HG02840 (cell line): ENCODE measurements around the gene MYH9.

Experiments used
- ATAC-seq: cut with Tn5 transposase; IDR thresholded peaks from one replicate; pipeline ENCODE4 v1.9.1; 2021; ENCODE audit warnings: mild to moderate bottlenecking, moderate library complexity, moderate number of reproducible peaks; ENCODE audit not compliant: unreplicated experiment, low FRiP score

Gene MYH9

GRCh38 chr22:36387709-36387958, 133 bp downstream of the MYH9 start:
- no peak for ATAC-seq

GRCh38 chr22:36386900-36387708, 663 bp downstream of the MYH9 start:
- ATAC-seq, result peak; percentile 30

GRCh38 chr22:36386351-36386899, 1.3 kb downstream of the MYH9 start:
- ATAC-seq, result peak; percentile 25

GRCh38 chr22:36385491-36386350, 2.0 kb downstream of the MYH9 start:
- no peak for ATAC-seq

- no peak for ATAC-seq
Observed at GRCh38 chr22:36384766-36385481, 2.8 kb downstream of the MYH9 start.

GRCh38 chr22:36383110-36383581, 4.6 kb downstream of the MYH9 start:
- no peak for ATAC-seq

- ATAC-seq, result no peak
Observed at GRCh38 chr22:36381513-36382128, 6.1 kb downstream of the MYH9 start.

- ATAC-seq, result no peak
Observed at GRCh38 chr22:36379593-36380361, 8.0 kb downstream of the MYH9 start.

GRCh38 chr22:36378869-36379217, 8.9 kb downstream of the MYH9 start:
- ATAC-seq, result no peak

GRCh38 chr22:36378080-36378868, 9.5 kb downstream of the MYH9 start:
- ATAC-seq, result no peak

- ATAC-seq, result no peak
Observed at GRCh38 chr22:36377022-36377631, 10.6 kb downstream of the MYH9 start.

GRCh38 chr22:36376265-36376664, 11.5 kb downstream of the MYH9 start:
- no peak for ATAC-seq

- ATAC-seq, result no peak
Observed at GRCh38 chr22:36375071-36375980, 12.4 kb downstream of the MYH9 start.

GRCh38 chr22:36374603-36375024, 13.2 kb downstream of the MYH9 start:
- no peak for ATAC-seq

- no peak for ATAC-seq
Observed at GRCh38 chr22:36373258-36373579, 14.5 kb downstream of the MYH9 start.

- no peak for ATAC-seq
Observed at GRCh38 chr22:36371920-36372319, 15.8 kb downstream of the MYH9 start.

GRCh38 chr22:36369922-36370791, 17.6 kb downstream of the MYH9 start:
- ATAC-seq, result no peak
